Endothelial cell of hepatic sinusoid (primary cell): ENCODE measurements around the gene WDR62.
"Not testable (repeated sequence)": the region's sequence is repeated elsewhere in the genome, so short reads cannot be mapped to it uniquely, and the experiment has no call there.

Experiments
- in situ Hi-C: cut with HindIII; loops from 2 replicates; pipeline ENCODE4 v1.10.0; 2017; ENCODE audit warnings: low sequenced_read_pairs

WDR62 gene

DNA sequence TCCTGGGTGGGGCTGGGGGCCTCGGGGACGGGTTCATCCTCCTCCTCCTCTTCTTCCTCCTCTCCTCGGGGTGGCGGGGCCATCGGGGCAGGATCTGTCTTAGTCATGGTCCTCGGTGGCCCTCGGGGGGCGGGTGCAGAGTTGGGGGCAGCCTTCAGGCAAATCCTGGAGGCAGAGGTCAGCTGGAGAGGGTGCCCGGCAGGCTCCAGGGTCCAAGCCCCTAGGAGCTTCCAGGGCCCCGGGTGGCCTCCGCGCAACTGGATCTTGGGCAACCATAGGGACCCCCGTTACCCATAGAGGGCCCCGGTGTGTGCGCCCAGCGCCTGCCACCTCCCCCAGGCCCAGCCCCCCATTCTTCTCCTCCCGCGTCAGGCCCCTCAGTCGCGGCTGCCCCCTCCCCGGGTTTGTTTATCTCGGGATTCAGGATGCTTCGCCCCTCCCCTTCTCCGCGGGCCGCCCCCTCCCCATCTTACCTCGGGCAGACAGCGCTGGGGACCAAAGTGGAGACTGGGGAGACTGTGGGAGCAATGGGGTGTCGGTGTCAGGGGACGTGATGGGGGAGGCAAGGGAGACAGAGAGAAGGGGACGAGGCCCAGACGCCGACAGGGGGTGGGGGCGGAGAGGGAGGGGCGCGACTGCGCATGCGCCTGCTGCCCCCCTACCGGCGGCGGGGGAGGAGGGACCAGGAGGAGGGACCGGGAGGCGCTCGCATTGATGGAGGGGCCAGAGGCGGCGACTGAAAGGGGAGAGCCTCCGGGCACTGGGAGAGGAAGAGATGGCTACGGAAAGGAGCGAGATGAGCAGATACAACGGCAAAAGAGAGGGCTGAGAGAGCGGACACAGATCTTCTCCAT, 22.2 kb upstream of the WDR62 start, which contains the start of gene CLIP3:
TSS of gene CLIP3 (minus strand) at position 623 of the 854 bp plus-strand sequence. CDS start at position 107, 516 bp downstream.
- in situ Hi-C loops: no loop called here

DNA sequence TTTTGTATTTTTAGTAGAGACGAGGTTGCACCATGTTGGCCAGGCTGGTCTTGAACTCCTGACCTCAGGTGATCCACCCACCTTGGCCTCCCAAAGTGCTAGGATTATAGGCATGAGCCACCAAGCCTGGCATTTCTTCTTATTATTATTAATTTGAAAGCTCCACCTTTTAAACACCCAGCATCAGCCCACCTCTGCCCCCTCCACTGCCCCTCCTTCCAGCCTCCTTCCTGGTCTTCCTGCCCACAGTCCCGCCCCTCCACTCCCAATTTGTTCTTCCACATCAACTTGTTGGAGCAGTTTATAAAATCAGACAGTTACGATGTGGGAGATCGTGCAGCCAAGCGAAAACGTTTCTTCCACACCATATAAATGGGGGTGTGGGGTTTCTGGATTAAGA, 14.2 kb upstream of the WDR62 start:
- in situ Hi-C loops: no loop called here

DNA sequence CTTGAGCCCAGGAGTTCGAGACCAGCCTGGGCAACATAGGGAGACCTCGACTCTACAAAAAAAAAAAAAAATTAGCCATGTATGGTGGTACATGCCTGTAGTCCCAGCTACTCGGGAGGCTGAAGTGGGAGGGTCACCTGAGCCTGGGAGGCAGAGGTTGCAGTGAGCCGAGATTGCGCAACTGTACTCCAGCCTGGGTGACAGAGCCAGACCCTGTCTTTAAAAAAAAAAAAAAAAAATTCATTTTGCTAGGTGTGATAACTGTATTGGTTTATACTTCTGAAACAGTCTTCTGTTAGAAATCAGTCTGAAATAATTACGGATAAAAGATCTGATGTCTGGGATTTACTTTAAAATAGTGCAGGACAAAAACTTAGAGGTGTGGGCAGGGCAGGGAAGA, 13.6 kb upstream of the WDR62 start:
- in situ Hi-C loops: not testable (repeated sequence)

DNA sequence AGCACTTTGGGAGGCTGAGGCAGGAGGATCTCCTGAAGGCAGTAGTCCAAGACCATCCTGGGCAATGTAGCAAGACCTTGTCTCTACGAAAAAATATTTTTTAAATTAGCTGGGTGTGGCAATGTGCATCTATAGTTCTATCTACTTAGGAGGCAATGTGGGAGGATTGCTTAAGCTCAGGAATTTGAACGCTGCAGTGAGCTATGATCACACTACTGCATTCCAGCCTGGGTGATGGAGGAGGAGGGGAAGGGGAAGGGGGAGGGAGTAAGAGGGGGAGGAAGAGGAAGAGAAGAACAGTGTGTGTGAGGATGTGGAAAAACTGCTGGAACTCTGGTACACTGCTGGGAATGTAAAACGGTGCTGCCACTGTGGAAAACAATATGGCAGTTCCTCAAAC, 12.9 kb upstream of the WDR62 start:
- in situ Hi-C loops: no loop called here

DNA sequence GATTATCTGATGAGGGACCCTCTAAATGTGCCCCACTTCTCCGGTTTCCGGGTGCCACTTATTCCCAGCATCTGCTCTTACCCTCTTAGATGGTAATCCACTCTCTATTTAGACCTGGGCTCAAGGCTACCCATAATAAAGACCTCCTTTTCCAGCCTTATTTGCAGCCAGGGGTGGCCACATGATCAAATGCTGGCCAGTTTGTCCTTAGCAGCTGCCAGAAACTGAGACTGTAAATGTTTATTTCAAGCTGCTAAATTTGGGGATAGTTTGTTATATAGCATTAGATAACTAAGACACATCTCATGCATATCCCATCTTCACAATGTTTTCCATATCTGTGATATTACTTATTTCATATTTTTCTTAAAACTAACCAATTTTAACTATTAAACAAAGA, 10.7 kb upstream of the WDR62 start:
- in situ Hi-C loops: no loop called here

DNA sequence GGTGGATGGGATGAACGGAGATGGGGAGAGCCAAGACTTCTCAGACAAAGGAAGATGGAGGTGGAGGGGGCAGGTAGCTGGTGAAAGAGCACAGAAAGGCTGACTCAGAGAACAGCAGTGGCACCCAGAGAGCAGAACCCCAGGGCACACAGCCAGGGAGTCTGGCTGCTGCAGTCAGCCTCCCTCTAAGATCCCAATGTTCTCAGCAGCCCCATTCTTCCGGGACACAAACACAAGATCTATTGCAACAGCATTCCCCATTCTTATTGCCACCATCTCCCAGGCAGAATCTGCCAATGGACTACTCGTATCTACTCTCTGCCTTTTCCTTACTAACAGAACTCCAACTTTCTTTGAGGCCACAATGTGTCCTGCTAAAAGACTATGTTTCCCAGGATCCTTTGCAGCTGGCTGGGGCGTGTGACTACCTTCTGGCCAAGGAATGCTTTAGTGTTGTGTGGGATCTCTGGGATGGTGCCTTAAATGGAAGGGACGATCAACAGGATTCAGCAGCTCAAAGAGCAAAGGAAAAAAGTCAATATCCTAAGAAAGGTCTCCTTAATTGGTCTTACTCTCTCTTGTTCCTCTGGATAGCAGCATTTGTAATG, 8.2 kb upstream of the WDR62 start:
- in situ Hi-C loops: no loop called here

DNA sequence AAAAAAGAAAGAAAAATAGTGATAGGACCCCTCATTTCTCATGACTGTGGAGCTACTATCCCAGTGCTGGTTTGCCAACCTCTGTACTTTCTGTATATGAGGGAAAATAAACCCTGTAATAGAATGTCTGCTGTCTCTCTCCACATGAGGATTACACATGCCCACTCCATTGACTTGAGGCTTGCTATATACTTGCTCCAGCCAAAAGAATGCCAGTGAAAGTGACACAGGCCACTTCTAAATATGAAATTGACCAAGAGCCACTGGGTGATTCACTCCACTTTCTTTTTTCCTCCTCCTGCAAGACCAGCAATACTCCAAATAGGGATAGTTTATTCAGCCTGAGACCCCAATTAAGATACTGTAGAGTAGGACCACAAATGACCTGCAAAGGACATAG, 6.9 kb upstream of the WDR62 start:
- in situ Hi-C loops: no loop called here

DNA sequence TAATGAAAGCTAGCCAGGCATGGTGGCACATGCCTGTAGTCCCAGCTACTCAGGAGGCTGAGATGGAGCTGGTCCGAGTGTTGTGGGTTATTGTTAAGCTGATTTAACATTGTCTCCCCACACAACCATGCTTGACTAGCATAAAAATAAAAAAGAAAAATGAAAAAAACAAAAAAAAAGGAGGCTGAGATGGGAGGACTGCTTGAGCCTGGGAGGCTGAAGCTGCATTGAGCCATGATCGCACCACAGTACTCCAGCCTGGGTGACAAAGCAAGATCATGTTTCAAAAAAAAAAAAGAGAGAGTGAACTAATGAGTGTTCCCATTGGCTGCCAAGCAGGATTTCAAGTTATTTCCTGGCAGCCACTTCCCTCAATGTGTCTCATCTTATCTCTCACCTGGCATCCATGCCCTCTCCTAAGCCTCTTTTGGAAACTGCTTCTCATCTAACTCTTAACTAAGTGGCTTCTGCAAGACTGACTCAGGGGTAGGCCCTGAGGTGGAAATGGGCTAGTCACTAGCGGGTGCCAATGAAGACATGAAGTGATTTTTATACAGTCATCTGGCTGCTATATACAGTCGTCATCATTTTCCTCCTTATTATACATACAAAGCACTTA, 5.5 kb upstream of the WDR62 start:
- in situ Hi-C loops: no loop called here

DNA sequence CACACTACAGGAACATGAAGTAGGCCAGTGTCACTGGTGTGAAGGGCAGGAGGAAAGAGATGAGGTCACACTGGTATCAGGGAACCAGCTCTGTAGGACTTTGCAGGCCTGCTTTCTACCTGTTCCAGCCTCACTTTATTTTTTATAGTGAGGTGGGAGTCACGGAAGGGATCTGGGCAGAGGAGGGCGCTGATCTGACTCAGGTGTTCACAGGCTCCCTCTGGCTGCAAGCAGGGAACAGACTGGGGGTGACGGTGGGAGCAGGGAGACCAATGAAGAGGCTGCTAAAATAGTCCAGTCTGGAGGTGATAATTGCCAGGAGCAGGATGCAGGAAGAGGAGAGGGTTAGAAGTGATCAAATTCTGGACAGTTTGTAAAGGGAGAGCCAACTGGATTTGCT, 3.5 kb upstream of the WDR62 start:
- in situ Hi-C loops: no loop called here

DNA sequence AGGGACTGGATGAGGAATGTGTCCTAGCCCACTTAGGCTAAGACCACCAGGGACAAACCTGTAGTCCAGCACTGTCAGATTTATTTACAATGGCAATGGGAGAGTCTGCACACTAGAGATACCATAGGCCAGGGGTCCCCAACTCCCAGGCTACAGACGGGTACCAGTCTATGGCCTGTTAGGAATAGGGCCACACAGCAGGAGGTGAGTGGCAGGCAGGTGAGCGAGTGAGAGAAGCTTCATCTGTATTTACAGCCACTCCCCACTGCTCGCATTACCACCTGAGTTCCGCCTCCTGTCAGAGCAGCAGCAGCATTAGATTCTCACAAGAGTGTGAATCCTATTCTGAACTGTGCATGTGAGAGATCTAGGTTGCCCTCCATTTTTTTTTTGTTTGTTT, 3.1 kb upstream of the WDR62 start:
- in situ Hi-C loops: no loop called here

DNA sequence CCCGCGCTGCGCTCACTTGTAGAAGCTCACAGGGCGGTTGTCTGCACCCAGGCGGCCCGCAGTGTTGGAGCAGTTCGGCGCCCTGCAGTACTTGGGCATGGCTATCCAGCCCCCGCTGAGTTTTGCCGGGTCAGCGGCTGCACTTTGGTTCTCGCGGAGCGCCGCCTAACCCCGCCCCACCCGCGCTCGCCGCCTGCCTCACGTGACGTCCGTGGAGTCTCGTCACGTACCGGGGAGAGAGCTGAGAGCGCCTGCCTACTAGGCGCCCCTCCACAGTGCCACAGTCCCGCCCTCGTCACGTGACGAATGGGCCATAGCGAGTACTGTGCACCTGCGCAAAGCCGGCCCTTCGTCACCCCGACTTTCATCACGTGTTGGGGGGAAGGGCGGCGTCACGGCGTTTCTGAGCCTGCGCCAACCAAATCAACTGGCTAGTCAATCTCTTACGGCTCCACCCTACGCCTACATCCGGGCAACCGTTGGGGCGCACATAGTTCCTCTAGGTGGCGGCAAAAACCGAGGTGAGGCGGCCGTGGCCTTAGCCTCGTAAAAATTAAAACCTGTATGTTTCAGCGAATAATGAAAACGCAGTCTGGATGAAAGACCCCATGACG, 471 bp upstream of the WDR62 start, which contains the start of gene THAP8:
TSS of gene THAP8 (minus strand) at position 167 of the 614 bp plus-strand sequence. CDS start at position 99, 68 bp downstream.
- in situ Hi-C loops: no loop called here

DNA sequence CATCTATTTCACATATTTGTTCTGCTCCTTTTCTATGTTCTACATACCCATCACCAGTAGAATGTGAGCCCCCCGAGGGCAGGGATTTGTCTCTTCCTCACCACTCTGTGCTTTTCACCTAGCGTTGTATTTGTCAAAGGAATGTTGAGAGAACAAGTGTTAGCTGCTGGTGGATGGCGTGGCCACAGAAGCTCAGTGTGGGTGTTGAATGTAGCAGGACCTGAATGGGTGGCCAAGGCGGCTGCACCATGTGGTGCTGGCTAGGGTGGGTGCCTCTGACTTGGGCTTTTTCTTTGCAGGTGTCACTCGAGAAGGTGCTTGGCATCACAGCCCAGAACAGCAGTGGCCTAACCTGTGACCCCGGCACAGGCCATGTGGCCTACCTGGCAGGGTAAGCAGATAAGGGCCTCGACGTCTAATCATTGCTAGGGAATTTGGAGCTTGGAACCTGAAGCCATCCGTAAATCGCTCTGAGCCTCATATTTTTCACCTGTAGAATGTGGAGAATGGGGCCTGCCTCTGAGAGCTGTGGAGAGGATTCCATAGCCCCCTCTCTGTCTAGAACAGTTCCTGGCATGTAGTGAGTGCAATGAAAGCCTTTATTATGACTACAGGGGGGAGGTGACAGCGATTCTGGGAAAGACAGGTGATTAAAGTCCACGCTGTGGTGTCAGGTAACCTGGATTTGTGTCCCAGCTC, 3.9 kb downstream of the WDR62 start:
- in situ Hi-C loops: no loop called here

DNA sequence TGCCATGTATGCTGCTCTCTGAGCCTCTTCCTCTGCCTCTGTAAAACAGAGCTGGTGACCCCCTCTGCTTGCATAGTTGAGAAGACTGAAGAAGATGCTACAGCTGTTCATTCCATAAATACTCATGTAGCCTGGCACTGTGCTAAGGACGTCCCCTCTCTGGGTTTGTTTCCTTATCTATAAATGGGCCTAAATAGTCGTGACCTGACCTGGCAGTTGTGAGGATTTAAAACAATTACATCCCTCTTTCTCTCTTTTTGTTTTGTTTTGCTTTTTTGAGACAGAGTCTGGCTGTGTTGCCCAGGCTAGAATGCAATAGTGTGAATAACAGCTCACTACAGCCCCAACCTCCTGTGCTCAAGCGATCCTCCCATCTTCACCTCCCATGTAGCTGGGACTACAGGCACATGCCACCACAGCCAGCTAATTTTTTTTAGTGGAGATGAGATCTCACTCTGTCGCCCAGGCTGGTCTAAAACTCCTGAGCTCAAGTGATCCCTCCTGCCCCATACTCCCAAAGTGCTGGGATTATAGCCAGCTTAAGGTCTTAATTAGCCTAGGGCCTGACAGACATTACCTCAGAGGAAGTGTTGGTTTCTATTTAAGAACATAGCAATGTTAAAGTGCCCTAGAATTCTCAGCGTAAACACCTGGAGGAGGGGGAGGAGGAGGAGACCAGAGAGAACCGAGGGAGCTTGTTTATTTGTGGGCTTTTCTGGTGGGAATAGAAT, 4.6 kb downstream of the WDR62 start:
- in situ Hi-C loops: no loop called here

DNA sequence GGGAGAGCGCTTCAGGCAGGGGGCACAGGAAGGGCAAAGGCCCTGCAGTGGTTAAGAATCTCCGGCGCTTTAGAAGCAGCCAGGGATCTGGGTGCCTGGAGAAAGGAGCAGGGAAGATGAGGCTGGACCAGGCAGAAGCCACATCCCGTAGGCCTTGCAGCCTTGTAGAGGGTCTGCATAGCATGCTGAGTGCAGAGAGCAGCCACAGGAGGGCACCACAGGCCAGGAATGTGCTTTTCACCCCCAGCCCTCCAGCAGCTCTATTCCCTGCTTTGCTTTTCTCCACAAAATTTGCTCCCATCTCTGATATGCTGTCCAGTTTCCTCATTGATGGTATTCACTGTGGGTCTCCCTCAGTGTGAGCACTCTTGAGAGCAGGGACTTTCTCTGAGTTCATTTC, 5.7 kb downstream of the WDR62 start:
- in situ Hi-C loops: no loop called here

DNA sequence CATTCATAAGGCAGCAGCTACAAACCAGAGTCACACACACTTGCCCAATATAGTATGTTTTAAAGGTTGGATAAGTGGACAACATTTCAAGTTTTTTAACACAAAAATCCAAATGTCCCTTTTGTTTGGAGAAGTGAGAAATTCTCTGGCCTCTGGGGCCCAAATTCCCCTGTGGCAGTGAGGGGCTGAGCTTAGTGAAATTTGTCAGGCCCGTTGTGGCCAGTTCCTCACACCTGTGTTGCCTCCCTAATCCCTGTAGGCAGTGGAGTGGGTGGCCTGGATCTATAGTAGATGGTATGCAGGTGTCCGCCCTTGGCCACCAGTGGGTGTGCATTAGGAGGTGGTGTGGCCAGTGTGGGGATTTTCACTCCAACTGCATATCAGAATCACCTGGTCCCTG, 6.7 kb downstream of the WDR62 start:
- in situ Hi-C loops: no loop called here

DNA sequence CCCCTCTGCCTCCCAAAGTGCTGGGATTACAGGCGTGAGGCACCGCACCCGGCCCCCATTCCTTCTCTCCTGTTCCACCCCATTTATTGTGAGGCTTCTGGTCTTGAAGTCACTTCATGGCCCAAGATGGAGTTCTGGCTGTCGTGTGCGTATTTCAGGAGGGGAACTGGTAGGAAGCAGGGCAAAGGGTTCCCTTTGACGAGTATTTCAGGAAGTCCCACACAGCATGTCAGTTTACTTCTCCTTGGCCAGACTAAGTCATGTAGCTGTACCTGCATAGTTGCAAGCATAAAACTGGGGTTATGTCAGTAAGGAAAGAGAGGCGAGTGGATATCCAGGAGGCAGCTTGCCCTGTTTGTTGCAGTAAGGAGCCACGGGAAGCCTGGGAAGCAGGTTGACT, 10.1 kb downstream of the WDR62 start:
- in situ Hi-C loops: no loop called here

DNA sequence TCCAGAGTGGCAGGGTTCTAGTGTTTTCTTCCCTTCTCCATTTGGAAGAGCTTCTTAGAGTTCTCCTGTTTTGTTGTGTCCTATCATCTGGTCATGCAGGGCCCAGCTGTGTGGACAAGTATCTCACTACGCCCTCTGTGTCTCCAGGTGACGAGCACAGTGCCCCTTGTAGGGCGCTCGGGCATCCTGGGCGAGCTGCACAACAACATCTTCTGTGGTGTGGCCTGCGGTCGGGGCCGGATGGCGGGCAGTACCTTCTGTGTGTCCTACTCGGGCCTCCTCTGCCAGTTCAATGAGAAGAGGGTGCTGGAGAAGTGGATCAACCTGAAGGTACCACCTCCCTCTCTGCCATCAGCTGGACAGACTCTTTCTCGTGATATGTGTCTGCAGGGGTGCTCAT, 13.0 kb downstream of the WDR62 start:
- in situ Hi-C loops: no loop called here

DNA sequence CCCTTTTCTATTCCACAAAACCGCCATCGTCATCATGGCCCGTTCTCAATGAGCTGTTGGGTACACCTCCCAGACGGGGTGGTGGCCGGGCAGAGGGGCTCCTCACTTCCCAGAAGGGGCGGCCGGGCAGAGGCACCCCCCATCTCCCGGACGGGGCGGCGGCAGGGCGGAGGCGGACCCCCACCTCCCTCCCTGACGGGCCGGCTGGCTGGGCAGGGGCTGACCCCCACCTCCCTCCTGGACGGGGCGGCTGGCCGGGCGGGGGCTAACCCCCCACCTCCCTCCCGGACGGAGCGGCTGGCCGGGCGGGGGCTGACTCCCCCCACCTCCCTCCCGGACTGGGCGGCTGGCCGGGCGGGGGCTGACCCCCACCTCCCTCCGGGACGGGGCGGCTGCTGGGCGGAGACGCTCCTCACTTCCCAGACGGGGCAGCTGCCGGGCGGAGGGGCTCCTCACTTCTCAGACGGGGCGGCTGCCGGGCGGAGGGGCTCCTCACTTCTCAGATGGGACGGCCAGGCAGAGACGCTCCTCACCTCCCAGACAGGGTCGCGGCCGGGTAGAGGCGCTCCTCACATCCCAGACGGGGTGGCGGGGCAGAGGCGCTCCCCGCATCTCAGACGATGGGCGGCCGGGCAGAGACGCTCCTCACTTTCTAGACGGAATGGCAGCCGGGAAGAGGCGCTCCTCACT, 14.3 kb downstream of the WDR62 start:
- in situ Hi-C loops: not testable (repeated sequence)

DNA sequence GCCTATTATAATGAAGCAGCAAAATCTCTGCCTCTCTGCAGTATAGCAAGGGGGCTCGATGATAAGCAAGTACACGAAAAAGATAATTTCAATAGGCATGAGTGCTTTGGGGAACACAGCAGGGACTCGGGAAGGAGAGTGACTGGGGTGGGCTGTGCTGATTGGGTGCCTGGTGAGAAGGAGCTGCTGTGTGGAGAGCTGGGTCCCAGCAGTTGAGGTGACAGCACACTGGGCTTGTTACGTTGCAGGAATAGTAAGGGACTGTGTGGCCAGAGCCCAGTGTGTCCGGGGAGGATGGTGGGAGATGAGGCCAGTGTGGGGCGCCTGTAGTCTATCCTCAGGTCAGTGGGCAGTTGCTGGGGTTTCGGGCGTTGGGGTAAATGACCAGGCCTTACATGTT, 17.4 kb downstream of the WDR62 start:
- in situ Hi-C loops: no loop called here
